HG02759 (cell line): ENCODE results near the gene ETV5.

Experiments
- ATAC-seq: cut with Tn5 transposase; IDR thresholded peaks from one replicate; pipeline ENCODE4 v1.9.1; 2021; ENCODE audit warnings: mild to moderate bottlenecking, moderate library complexity; ENCODE audit not compliant: unreplicated experiment

The ETV5 gene

GRCh38 chr3:186124592-186124991, 15.7 kb upstream of the ETV5 start:
- no peak for ATAC-seq

- no peak for ATAC-seq
Observed at GRCh38 chr3:186123012-186123411, 14.1 kb upstream of the ETV5 start.

- ATAC-seq = no peak
Observed at GRCh38 chr3:186121968-186122367, 13.1 kb upstream of the ETV5 start.

GRCh38 chr3:186121278-186121677, 12.4 kb upstream of the ETV5 start:
- no peak for ATAC-seq

GRCh38 chr3:186119499-186119898, 10.6 kb upstream of the ETV5 start:
- ATAC-seq = no peak

GRCh38 chr3:186118692-186119091, 9.8 kb upstream of the ETV5 start:
- ATAC-seq = no peak

GRCh38 chr3:186117521-186118134, 8.7 kb upstream of the ETV5 start:
- ATAC-seq = no peak

- no peak for ATAC-seq
Observed at GRCh38 chr3:186115239-186115996, 6.5 kb upstream of the ETV5 start.

- ATAC-seq = no peak
Observed at GRCh38 chr3:186110975-186111974, 2.4 kb upstream of the ETV5 start.

- no peak for ATAC-seq
Observed at GRCh38 chr3:186109897-186110803, 1.3 kb upstream of the ETV5 start.

GRCh38 chr3:186108106-186108940, 566 bp downstream of the ETV5 start:
- no peak for ATAC-seq

GRCh38 chr3:186107215-186108105, 1.4 kb downstream of the ETV5 start:
- peak; percentile 16 for ATAC-seq

GRCh38 chr3:186105543-186105942, 3.3 kb downstream of the ETV5 start:
- ATAC-seq = no peak

- ATAC-seq = no peak
Observed at GRCh38 chr3:186102687-186103086, 6.2 kb downstream of the ETV5 start.

- ATAC-seq = no peak
Observed at GRCh38 chr3:186100398-186100797, 8.5 kb downstream of the ETV5 start.

- no peak for ATAC-seq
Observed at GRCh38 chr3:186099178-186099577, 9.7 kb downstream of the ETV5 start.

- ATAC-seq = no peak
Observed at GRCh38 chr3:186098740-186099139, 10.1 kb downstream of the ETV5 start.

- ATAC-seq = peak; percentile 60
Observed at GRCh38 chr3:186097663-186098451, 11.0 kb downstream of the ETV5 start.
